Natural killer cell (primary cell): ENCODE data around the gene MAP1LC3B. TPM values are rescaled to one million over a fixed set of nuclear protein-coding genes. Genes with fewer than 3 reads are reported as not detected.

Source experiments
- ATAC-seq, 3 donors: fragments of 150-1000 bp in 2 of 3; fragments of 200-7000 bp in 1 of 3; cut with Tn5 transposase; 1 replicate in 1 of 3; 2 replicates in 2 of 3; pipeline ENCODE4 v1.10.0; 2021; ENCODE audit warnings: mild to moderate bottlenecking in 2 of 3, moderate library complexity in 2 of 3
- DNase-seq, 2 donors: peaks; one replicate each; pipeline versions ENCODE4 v3.0.0 to v3.0.0-alpha.2; 2013 to 2021; ENCODE audit warnings: mixed read lengths in 1 of 2
- H3K27ac ChIP-seq: one replicate; pipeline ENCODE4 v1.5.1; 2013; ENCODE audit warnings: mild to moderate bottlenecking, low read length
- H3K27me3 ChIP-seq: one replicate; pipeline ENCODE4 v1.6.1; 2013; ENCODE audit warnings: low read length; ENCODE audit not compliant: control insufficient read depth, insufficient read depth
- H3K36me3 ChIP-seq: one replicate; pipeline ENCODE4 v1.6.1; 2013; ENCODE audit warnings: low read length; ENCODE audit not compliant: control insufficient read depth, insufficient read depth
- H3K4me1 ChIP-seq: one replicate; pipeline ENCODE4 v1.6.1; 2013; ENCODE audit warnings: low read length; ENCODE audit not compliant: control insufficient read depth, insufficient read depth
- H3K4me3 ChIP-seq: one replicate; pipeline ENCODE4 v1.5.1; 2013; ENCODE audit warnings: low read length
- H3K9me3 ChIP-seq: one replicate; pipeline ENCODE4 v1.6.1; 2013; ENCODE audit warnings: low read length; ENCODE audit not compliant: control insufficient read depth, insufficient read depth
- H3K27ac Mint-ChIP-seq, 2 donors: one replicate each; pipeline ENCODE4 v1.8.0; 2022; ENCODE audit warnings: mild to moderate bottlenecking in 2 of 2, mixed read lengths in 2 of 2, moderate library complexity in 1 of 2
- H3K27me3 Mint-ChIP-seq, 2 donors: one replicate each; pipeline ENCODE4 v1.8.0; 2022; ENCODE audit warnings: low read depth in 2 of 2, mixed read lengths in 2 of 2
- H3K36me3 Mint-ChIP-seq: one replicate; pipeline ENCODE4 v1.8.0; 2022; ENCODE audit warnings: mixed read lengths
- H3K4me1 Mint-ChIP-seq, 2 donors: one replicate each; pipeline ENCODE4 v1.8.0; 2022; ENCODE audit warnings: mixed read lengths in 2 of 2
- H3K4me3 Mint-ChIP-seq: one replicate; pipeline ENCODE4 v1.8.0; 2022; ENCODE audit warnings: mild to moderate bottlenecking, moderate library complexity, mixed read lengths
- H3K9me3 Mint-ChIP-seq, 2 donors: one replicate each; pipeline ENCODE4 v1.8.0; 2022; ENCODE audit warnings: mixed read lengths in 2 of 2
- CTCF ChIP-seq: fragments of 200-600 bp; IDR thresholded peaks from one replicate; pipeline ENCODE4 v1.8.0; 2022; ENCODE audit warnings: antibody characterized with exemption
- WGBS: methylation state at CpG from one replicate; pipeline ENCODE4 v1.1.7; 2013; ENCODE audit warnings: missing lambda C conversion rate; ENCODE audit not compliant: insufficient coverage; 5-methylcytosine and 5-hydroxymethylcytosine counted together
- intact Hi-C: fragments of 100-400 bp; cut with micrococcal nuclease; formaldehyde crosslinking; loops from one replicate; pipeline ENCODE4 v1.14.2; 2022
- total RNA-seq, 4 donors: library from RNA; stranded (reverse); fragments of 120-200 nt in 1 of 4; gene quantifications; one replicate each; pipeline versions ENCODE4 v1.2.3 to v1.2.4, GENCODE V29; 2013 to 2022

Gene MAP1LC3B
- total RNA-seq, 3 donors from 2014 or later (not counting 1 experiment from before 2014, with no cell fraction given): 171 to 220 (median 172) TPM

GRCh38 chr16:87431926-87432325 lies 39.8 kb downstream of the MAP1LC3B start:
- WGBS: 92% methylated on average over 7 of the region's 7 CpGs
- H3K36me3 Mint-ChIP-seq: no peaks in the 10 kb centered on the region
- TF ChIP-seq CTCF: no peak
- H3K4me3 Mint-ChIP-seq: no peak overlapping the region
- DNase-seq: no peak
- H3K4me1 Mint-ChIP-seq: peaks cover 16 to 25% of the 10 kb centered on the region in 2 donors
- H3K4me3 ChIP-seq: no peak overlapping the region
- no peak overlapping the region for H3K27ac ChIP-seq
- H3K27ac Mint-ChIP-seq: no peak overlapping the region
- H3K27me3 ChIP-seq: no peaks in the 10 kb centered on the region
- H3K36me3 ChIP-seq: peaks cover 2% of the 10 kb centered on the region
- no peaks in the 10 kb centered on the region for H3K27me3 Mint-ChIP-seq
- no peaks in the 10 kb centered on the region for H3K9me3 ChIP-seq
- no peak for ATAC-seq
- H3K9me3 Mint-ChIP-seq: no peaks in the 10 kb centered on the region
- peaks cover 19% of the 10 kb centered on the region for H3K4me1 ChIP-seq
- intact Hi-C loops: no loop called here

- peaks cover 2% of the 10 kb centered on the region for H3K36me3 ChIP-seq
- H3K9me3 ChIP-seq: no peaks in the 10 kb centered on the region
- ATAC-seq (no peak), DNase-seq (no peak)
- Mint-ChIP-seq H3K27me3 (no peaks in the 10 kb centered on the region), H3K36me3 (no peaks in the 10 kb centered on the region), H3K4me1 (peaks cover 16 to 26% of the 10 kb centered on the region in 2 donors), H3K9me3 (no peaks in the 10 kb centered on the region), H3K27ac (no peak overlapping the region), H3K4me3 (no peak overlapping the region)
- no peaks in the 10 kb centered on the region for H3K27me3 ChIP-seq
- H3K27ac ChIP-seq: no peak overlapping the region
- WGBS: 98% methylated on average over 15 of the region's 15 CpGs
- no peak overlapping the region for H3K4me3 ChIP-seq
- TF ChIP-seq CTCF: no peak
- intact Hi-C loops: no loop called here
- H3K4me1 ChIP-seq: peaks cover 21% of the 10 kb centered on the region
Measured at GRCh38 chr16:87432330-87432915, 40.3 kb downstream of the MAP1LC3B start.

- DNase-seq: no peak
- intact Hi-C loops: no loop called here
- Mint-ChIP-seq H3K4me3 (no peak overlapping the region), H3K4me1 (peaks cover 16 to 26% of the 10 kb centered on the region in 2 donors), H3K36me3 (no peaks in the 10 kb centered on the region), H3K9me3 (no peaks in the 10 kb centered on the region), H3K27ac (no peak overlapping the region), H3K27me3 (no peaks in the 10 kb centered on the region)
- peaks cover 21% of the 10 kb centered on the region for H3K4me1 ChIP-seq
- H3K36me3 ChIP-seq: peaks cover 2% of the 10 kb centered on the region
- H3K4me3 ChIP-seq: no peak overlapping the region
- TF ChIP-seq CTCF: no peak
- no peak for ATAC-seq
- no peak overlapping the region for H3K27ac ChIP-seq
- 92% methylated on average over 22 of the region's 22 CpGs for WGBS
- H3K9me3 ChIP-seq: no peaks in the 10 kb centered on the region
- H3K27me3 ChIP-seq: no peaks in the 10 kb centered on the region
Measured at GRCh38 chr16:87434146-87434667, 42.1 kb downstream of the MAP1LC3B start.
